ENCODE measurements around the gene SYT11. TPM values are rescaled to one million over a fixed set of nuclear protein-coding genes. Genes with fewer than 3 reads are reported as not detected.

SYT11 gene
- total RNA-seq, 1 donor from 2014 or later = 419 TPM

- H3K36me3 Mint-ChIP-seq (ENCODE audit: unreplicated experiment) = no peaks in the 10 kb centered on the region
- TF ChIP-seq CTCF (IDR thresholded peaks at IDR 0.05; ENCODE audit: partially characterized antibody, unreplicated experiment) = no peak
- peaks cover 1% of the 10 kb centered on the region for H3K9me3 Mint-ChIP-seq (ENCODE audit: unreplicated experiment)
- H3K27me3 Mint-ChIP-seq (ENCODE audit: unreplicated experiment) = no peaks in the 10 kb centered on the region
- H3K4me3 Mint-ChIP-seq (ENCODE audit: unreplicated experiment) = peak within 1 kb of the TSS; percentile 80
- peak; percentile 88 for DNase-seq
- H3K4me1 Mint-ChIP-seq (ENCODE audit: low read depth, unreplicated experiment) = no peaks in the 10 kb centered on the region
- H3K27ac Mint-ChIP-seq (ENCODE audit: unreplicated experiment) = no peak within 1 kb of the TSS
Measured at GRCh38 chr1:155934097-155934935, 74.9 kb downstream of the SYT11 start, which contains the start of gene KHDC4. Gene KHDC4, minus strand, starts transcription at chr1:155934413. Its CDS starts 40 bp downstream, at chr1:155934373.

Other genes with a start within 250 kb of the SYT11 start
- gene MSTO1, start 249.3 kb upstream of the SYT11 start, total RNA-seq (ENCODE audit: unreplicated experiment) = 55.7 TPM
- gene YY1AP1, start 170.8 kb upstream of the SYT11 start, total RNA-seq (ENCODE audit: unreplicated experiment) = 61.1 TPM
- 88.3 TPM for gene DAP3, start 170.5 kb upstream of the SYT11 start, total RNA-seq (ENCODE audit: unreplicated experiment)
- 82.8 TPM for gene GON4L, start 2.4 kb upstream of the SYT11 start, total RNA-seq (ENCODE audit: unreplicated experiment)
- gene RIT1, start 51.8 kb downstream of the SYT11 start, total RNA-seq (ENCODE audit: unreplicated experiment) = 35.9 TPM
- 51.8 TPM for gene KHDC4, start 74.8 kb downstream of the SYT11 start, total RNA-seq (ENCODE audit: unreplicated experiment)
- not detected for gene RXFP4, start 82.1 kb downstream of the SYT11 start, total RNA-seq (ENCODE audit: unreplicated experiment)
- 222 TPM for gene ARHGEF2, start 119.0 kb downstream of the SYT11 start, total RNA-seq (ENCODE audit: unreplicated experiment)
- 199 TPM for gene SSR2, start 161.4 kb downstream of the SYT11 start, total RNA-seq (ENCODE audit: unreplicated experiment)
- gene UBQLN4, start 194.2 kb downstream of the SYT11 start, total RNA-seq (ENCODE audit: unreplicated experiment) = 52.4 TPM
- gene LAMTOR2, start 195.2 kb downstream of the SYT11 start, total RNA-seq (ENCODE audit: unreplicated experiment) = 47.0 TPM
- gene RAB25, start 201.6 kb downstream of the SYT11 start, total RNA-seq (ENCODE audit: unreplicated experiment) = not detected
- gene MEX3A, start 222.9 kb downstream of the SYT11 start, total RNA-seq (ENCODE audit: unreplicated experiment) = 114 TPM

Data from glutamatergic neuron (in vitro differentiated cells).